WTC11 (cell line): ENCODE measurements around the gene SLC17A4.

ENCODE experiments used
- CTCF ChIP-seq: fragments of 200-600 bp; IDR thresholded peaks from 2 replicates; pipeline ENCODE4 v1.8.0; 2022; ENCODE audit warnings: antibody characterized with exemption
- ELF4 ChIP-seq: sonication (generic); formaldehyde crosslinking; IDR thresholded peaks from 2 replicates; pipeline ENCODE4 v1.8.1; 2022; ENCODE audit warnings: low read depth, mild to moderate bottlenecking, moderate library complexity, missing genetic modification reagents
- HMGA2 ChIP-seq: fragments of 250-450 bp; sonication (Bioruptor Pico); IDR thresholded peaks from 2 replicates; pipeline ENCODE4 v1.4.0; 2021; ENCODE audit warnings: mild to moderate bottlenecking, moderate library complexity
- MAX ChIP-seq: sonication (generic); formaldehyde crosslinking; IDR thresholded peaks from 2 replicates; pipeline ENCODE4 v1.8.0; 2022; ENCODE audit warnings: mild to moderate bottlenecking, missing genetic modification reagents
- SMAD4 ChIP-seq: sonication (generic); formaldehyde crosslinking; IDR thresholded peaks from 2 replicates; pipeline ENCODE4 v1.8.0; 2022; ENCODE audit warnings: mild to moderate bottlenecking, missing genetic modification reagents
- TF ChIP-seq, protein P1 (sequence below): sonication (generic); formaldehyde crosslinking; IDR thresholded peaks from 2 replicates; pipeline ENCODE4 v1.8.0; 2022; ENCODE audit warnings: missing genetic modification reagents

GRCh38 chr6:25730907-25731306, 23.6 kb upstream of the SLC17A4 start:
- TF ChIP-seq CTCF (no peak), HMGA2 (CRISPR knock-in tag) (no peak), SMAD4 (no peak), MAX (CRISPR knock-in tag) (no peak), ELF4 (CRISPR knock-in tag) (no peak)
- TF ChIP-seq, protein P1, sequence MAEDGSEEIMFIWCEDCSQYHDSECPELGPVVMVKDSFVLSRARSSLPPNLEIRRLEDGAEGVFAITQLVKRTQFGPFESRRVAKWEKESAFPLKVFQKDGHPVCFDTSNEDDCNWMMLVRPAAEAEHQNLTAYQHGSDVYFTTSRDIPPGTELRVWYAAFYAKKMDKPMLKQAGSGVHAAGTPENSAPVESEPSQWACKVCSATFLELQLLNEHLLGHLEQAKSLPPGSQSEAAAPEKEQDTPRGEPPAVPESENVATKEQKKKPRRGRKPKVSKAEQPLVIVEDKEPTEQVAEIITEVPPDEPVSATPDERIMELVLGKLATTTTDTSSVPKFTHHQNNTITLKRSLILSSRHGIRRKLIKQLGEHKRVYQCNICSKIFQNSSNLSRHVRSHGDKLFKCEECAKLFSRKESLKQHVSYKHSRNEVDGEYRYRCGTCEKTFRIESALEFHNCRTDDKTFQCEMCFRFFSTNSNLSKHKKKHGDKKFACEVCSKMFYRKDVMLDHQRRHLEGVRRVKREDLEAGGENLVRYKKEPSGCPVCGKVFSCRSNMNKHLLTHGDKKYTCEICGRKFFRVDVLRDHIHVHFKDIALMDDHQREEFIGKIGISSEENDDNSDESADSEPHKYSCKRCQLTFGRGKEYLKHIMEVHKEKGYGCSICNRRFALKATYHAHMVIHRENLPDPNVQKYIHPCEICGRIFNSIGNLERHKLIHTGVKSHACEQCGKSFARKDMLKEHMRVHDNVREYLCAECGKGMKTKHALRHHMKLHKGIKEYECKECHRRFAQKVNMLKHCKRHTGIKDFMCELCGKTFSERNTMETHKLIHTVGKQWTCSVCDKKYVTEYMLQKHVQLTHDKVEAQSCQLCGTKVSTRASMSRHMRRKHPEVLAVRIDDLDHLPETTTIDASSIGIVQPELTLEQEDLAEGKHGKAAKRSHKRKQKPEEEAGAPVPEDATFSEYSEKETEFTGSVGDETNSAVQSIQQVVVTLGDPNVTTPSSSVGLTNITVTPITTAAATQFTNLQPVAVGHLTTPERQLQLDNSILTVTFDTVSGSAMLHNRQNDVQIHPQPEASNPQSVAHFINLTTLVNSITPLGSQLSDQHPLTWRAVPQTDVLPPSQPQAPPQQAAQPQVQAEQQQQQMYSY (CRISPR knock-in tag) = no peak
